NCI-H2196 (cell line): ENCODE results near the gene TARBP2.

Source experiments
- DNase-seq: peaks from one replicate; lab custom pipeline; 2025; ENCODE audit not compliant: unreplicated experiment; lab: John Stamatoyannopoulos, UW

Gene TARBP2

GRCh38 chr12:53551889-53552291 is 50.8 kb downstream of the TARBP2 start:
- peak; percentile 10 for DNase-seq

- DNase-seq, result no peak
Measured at GRCh38 chr12:53552361-53553327, 51.6 kb downstream of the TARBP2 start.
